ENCODE data around the gene DNHD1.

- TF ChIP-seq CTCF (IDR thresholded peaks at IDR 0.05) (no peak), POLR2AphosphoS5 (IDR thresholded peaks at IDR 0.05; ENCODE audit: low read depth, low read length) (no peak), REST (IDR thresholded peaks at IDR 0.05; ENCODE audit: insufficient read depth in 1 of 2, low read depth in 2 of 2, low read length in 1 of 2) (no peak)
These were observed 8.7 kb upstream of the DNHD1 start for GRCh38 chr11:6488342-6488741.

All from Panc1 (cell line).